NCI-H1694 treated with DMSO at 0.1 percent for 48 hours (cell line): Measurements from ENCODE around the gene ASGR1.
A peak's percentile ranks its signal among the peaks of the same experiment; 100 is the strongest.

Experiments
- DNase-seq: peaks from one replicate; lab custom pipeline; 2025; lab: John Stamatoyannopoulos, UW

ASGR1 gene

GRCh38 chr17:7179317-7180254, at the start of gene ASGR1:
Gene ASGR1, minus strand, starts transcription at chr17:7179370. Its CDS starts 807 bp downstream, at chr17:7178563.
- DNase-seq = no peak

DNA sequence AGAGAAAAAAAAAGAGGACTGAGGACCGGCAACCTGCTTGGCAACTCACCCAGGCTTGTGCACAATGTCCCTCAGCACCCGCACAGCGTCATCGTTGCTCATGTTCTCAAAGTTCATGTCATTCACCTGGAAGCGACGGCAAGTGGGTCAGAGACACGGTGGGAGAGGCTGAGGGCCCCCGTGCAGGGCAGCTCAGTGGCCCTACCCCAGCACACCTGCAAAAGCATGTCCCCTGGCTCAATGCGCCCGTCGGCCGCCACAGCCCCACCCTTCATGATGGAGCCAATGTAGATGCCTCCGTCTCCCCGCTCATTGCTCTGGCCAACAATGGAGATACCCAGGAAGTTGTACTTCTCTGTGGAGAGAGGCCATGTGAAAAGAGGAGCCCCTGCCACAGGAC, 49.8 kb upstream of the ASGR1 start:
- no peak for DNase-seq

DNA sequence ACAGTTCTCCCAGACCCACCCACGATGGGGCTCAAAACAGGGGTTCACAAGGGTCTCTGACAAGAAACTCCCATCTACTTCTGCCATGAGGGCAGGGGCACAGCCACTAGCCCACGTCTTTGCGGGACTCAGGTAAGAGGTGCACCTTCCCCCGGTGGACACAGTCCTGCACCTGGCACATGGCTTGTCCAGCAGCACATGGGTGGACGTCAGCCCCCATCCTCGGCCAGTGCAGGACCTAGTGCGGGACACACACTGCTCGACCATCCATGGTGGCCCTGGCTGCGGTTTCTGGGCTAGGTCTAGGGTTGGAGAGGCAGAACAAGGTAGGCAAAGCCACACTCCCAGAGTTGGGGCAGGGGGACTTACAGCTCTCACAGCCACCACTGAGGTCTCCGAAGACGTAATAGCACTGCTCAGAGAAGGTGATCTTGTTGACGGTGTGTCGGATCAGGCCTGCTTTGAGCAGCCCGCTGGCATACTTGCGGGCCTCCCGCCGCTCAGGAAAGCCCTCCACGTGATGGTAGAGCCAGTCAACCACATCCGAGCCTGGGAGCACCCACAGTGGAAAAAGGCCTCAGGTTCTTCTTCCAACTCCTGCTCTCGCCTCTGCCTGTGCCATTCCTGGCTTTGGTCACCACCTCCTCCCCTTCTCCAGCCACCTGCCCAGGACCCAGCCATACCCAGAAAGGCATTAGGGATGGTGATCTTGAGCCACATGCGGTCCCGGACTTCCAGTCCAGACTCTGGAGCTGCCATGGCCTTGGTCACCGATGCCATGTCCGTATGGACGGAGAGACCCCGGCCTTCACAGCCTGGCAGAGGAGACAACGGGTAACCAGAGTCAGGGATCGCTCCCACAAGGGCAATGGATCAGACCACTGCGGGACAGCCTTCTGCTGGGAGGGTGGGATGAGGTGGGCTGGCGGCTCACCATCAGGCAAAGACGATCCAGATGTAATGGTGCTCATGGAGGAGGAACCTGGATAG, 47.8 kb upstream of the ASGR1 start:
- DNase-seq = no peak

- no peak for DNase-seq
These were observed 46.7 kb upstream of the ASGR1 start for GRCh38 chr17:7225711-7226331.

GRCh38 chr17:7224661-7225111, 45.5 kb upstream of the ASGR1 start:
- no peak for DNase-seq

GRCh38 chr17:7224110-7224509, 44.9 kb upstream of the ASGR1 start:
- DNase-seq = no peak

DNA sequence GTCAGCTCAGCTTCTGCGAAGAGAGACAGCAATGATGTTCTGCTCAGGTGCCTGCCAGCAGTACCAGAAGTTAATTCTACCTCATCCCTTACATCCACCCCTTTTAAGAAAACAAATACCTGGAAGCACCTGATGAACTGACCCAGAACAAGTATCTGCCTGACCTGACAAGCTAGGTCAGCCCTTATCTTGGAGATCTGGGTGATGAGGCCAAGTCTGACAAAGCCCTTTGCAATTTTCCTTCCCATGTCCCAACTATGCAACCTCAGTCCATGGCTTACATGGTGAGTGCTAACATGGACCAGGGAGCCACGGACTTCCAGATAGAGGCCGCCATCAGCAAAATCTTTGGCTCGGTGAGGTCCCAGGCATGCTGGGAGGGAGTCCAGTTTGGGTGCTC, 44.2 kb upstream of the ASGR1 start:
- DNase-seq = no peak

DNA sequence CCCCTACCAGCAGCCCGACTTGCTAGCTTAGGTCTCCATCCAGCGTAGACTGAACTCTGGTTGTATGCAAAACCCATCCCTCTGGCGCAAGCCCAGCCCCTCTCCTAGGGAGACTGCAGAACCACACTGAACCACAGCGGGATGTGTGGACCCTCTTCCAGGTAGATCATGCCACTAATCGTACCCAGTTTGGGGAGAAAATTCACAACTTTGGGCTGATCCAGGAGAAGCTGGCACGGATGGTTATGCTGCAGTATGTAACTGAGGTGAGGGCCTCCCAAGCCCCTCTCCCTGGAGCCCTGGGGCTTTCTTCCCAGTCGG, 43.8 kb upstream of the ASGR1 start:
- DNase-seq = no peak

GRCh38 chr17:7222093-7222971, 43.2 kb upstream of the ASGR1 start:
- DNase-seq = no peak

DNA sequence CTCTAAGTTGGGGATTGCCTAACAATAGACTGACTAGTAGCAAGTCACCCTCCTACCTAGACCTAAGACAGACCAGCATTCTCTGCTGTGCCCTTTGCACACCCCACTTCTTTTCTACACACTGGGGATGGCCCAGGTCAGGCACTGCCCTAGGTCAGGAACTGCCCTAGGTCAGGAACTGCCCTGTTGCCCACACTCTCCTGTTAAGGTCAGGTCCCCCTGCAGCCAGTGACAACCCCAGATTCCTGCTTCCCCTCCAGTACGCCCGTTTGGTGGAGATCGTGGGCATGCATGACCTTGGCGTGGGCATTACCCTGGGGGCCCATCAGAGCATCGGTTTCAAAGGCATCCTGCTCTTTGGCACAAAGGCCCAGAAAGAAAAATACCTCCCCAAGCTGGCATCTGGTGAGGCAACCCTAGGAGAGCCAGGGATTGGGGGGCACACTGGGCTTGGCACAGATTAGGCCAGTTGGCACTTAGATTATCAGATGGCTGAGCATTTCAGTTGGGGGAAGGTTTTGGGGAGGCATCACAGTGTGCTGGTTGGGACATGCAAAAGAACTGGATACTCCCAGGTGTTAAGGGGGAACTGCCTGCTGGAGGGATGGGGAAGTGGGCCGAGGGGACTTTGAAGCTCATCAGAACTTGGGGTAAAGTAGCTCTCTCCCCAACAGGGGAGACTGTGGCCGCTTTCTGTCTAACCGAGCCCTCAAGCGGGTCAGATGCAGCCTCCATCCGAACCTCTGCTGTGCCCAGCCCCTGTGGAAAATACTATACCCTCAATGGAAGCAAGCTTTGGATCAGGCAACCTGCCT, 42.3 kb upstream of the ASGR1 start:
- no peak for DNase-seq

DNA sequence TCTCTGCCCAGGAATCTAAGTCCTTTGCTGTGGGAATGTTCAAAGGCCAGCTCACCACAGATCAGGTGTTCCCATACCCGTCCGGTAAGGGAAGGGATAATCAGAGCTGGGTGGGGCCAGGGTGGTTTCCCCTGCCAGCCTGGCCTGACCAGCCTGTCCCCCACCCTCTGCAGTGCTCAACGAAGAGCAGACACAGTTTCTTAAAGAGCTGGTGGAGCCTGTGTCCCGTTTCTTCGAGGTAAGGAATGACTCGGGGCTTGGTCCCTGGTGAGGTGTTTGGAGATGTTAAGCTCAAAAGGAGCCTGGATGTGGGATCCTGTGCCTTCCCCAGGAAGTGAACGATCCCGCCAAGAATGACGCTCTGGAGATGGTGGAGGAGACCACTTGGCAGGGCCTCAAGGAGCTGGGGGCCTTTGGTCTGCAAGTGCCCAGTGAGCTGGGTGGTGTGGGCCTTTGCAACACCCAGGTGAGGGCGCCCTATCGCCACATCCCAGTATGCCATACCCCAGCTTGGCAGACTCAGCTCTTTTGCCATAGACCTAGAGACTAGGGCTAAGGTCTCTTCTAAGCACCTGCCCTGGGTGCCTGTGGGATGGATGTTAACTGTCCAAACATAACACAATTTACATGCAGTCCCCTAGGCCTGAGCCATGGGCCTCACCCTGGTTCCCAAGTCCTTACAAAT, 41.6 kb upstream of the ASGR1 start:
- DNase-seq = peak; percentile 32

DNA sequence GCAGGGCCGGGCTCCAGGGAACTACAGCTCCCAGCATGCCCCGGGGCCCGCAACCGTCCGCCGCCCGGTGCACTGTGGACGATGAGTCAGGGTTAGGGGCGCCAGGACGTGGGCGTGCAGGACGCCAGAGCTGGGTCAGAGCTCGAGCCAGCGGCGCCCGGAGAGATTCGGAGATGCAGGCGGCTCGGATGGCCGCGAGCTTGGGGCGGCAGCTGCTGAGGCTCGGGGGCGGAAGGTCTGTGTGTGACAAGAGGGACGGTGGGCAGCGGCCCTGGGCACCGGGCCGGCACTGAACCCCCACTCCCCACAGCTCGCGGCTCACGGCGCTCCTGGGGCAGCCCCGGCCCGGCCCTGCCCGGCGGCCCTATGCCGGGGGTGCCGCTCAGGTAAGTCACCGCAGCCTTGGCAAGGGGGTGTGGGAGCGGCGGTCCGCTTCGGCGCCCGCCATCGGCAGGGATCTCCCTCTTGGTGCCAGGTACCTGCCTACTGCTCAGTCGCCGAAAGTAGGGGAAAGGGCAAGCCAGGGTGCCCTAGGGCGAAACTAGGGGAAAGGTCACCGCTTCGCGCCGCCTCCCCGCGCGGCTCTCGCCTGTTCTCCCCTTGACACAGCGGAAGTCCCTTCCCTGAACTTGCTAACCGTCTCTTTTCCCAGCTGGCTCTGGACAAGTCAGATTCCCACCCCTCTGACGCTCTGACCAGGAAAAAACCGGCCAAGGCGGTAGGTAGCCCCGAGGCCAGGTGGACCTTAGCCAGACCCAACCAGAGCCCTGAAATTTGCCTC, 40.8 kb upstream of the ASGR1 start, which contains the start of the genes ACADVL and DLG4:
Gene ACADVL (plus strand): TSS at position 127 of the 781 bp plus-strand sequence. CDS start 47 bp downstream, at position 174.
Gene DLG4 (minus strand): TSS at position 25 of the 781 bp plus-strand sequence.
- DNase-seq = peak; percentile 59

GRCh38 chr17:7219229-7219811, 40.1 kb upstream of the ASGR1 start:
- no peak for DNase-seq

- DNase-seq = no peak
These were observed 39.6 kb upstream of the ASGR1 start for GRCh38 chr17:7218758-7219157.

- no peak for DNase-seq
These were observed 39.0 kb upstream of the ASGR1 start for GRCh38 chr17:7218166-7218565.

DNA sequence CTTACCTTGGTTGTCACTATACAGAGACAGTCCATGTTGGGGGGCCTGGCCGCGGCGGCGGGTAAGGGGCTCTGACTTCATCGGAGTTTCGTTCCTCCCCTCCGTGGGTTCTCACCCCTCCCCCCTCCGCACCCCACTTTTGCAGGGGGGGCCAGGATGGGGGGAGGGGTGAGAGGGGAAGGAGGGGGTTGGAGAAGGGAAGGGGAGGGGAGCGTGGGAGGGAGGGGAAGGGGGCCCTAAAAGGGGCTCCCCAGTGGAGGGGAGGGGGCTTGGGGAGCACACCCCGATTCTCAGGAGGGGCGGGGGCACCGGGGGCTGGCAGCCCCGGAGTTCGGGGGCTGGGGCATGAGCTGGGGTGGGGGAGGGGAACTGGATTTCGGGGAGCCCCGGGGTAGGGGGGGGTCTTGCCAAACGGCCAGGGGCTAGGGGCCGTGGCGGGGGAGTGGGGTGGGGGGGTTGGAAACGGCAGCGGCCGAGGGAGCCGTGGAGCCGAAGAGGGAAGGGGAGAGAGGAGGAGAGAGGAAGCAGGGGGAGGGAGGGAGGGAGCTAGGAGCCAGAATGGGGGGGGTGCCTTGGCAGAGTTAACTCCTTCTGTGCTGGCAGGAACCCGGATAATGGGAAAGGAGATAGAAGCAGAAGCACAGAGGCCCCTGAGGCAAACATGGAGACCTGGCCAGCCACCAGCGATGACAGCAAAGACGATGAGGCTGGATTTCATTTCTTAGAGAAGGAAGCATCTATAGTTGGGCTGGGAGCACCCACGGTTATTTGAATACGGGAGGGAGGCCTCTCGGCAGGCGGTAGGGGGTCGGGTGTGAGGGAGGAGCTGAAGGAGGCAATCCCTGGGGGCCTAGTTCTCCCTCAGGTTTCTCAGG, 38.2 kb upstream of the ASGR1 start:
- peak; percentile 19 for DNase-seq
